Neural crest cell (in vitro differentiated cells): Measurements from ENCODE around the gene POLR1D. TPM values are rescaled to one million over a fixed set of nuclear protein-coding genes. Genes with fewer than 3 reads are reported as not detected.

ENCODE experiments used
- DNase-seq: peaks from one replicate; pipeline ENCODE4 v3.0.0; 2021; ENCODE audit warnings: low read depth, mixed read lengths, low spot score
- H3K27ac Mint-ChIP-seq: one replicate; pipeline ENCODE4 v1.8.0; 2021; ENCODE audit warnings: mild to moderate bottlenecking, mixed read lengths; ENCODE audit not compliant: unreplicated experiment
- H3K27me3 Mint-ChIP-seq: 2 replicates; pipeline ENCODE4 v1.8.0; 2021; ENCODE audit warnings: low read depth, mild to moderate bottlenecking, mixed read lengths
- H3K36me3 Mint-ChIP-seq: 2 replicates; pipeline ENCODE4 v1.8.0; 2021; ENCODE audit warnings: low read depth, mild to moderate bottlenecking, mixed read lengths
- H3K4me1 Mint-ChIP-seq: 2 replicates; pipeline ENCODE4 v1.8.0; 2021; ENCODE audit warnings: mixed read lengths
- H3K4me3 Mint-ChIP-seq: one replicate; pipeline ENCODE4 v1.8.0; 2021; ENCODE audit warnings: mild to moderate bottlenecking, mixed read lengths
- H3K9me3 Mint-ChIP-seq: 2 replicates; pipeline ENCODE4 v1.8.0; 2021; ENCODE audit warnings: mixed read lengths
- CTCF ChIP-seq: fragments of 200-600 bp; sonication (generic); conservative IDR thresholded peaks from 2 replicates; pipeline ENCODE4 v1.5.0; 2021; ENCODE audit warnings: antibody characterized with exemption, mild to moderate bottlenecking
- total RNA-seq: library from RNA; stranded (reverse); gene quantifications from 2 replicates; pipeline ENCODE4 v1.2.1, GENCODE V29; 2021

POLR1D gene
- total RNA-seq, 1 donor from 2014 or later, result 92.6 TPM

GRCh38 chr13:27583645-27584044 lies 38.0 kb upstream of the POLR1D start:
- Mint-ChIP-seq H3K27ac (peak overlapping the region; percentile 31), H3K27me3 (no peaks in the 10 kb centered on the region), H3K9me3 (peaks cover 4% of the 10 kb centered on the region), H3K36me3 (no peaks in the 10 kb centered on the region), H3K4me1 (peaks cover 16% of the 10 kb centered on the region), H3K4me3 (no peak overlapping the region)
- no peak for DNase-seq
- TF ChIP-seq CTCF, result no peak

- H3K4me1 Mint-ChIP-seq, result peaks cover 16% of the 10 kb centered on the region
Observed at GRCh38 chr13:27587095-27587746, 34.5 kb upstream of the POLR1D start.

GRCh38 chr13:27588405-27588804 lies 33.3 kb upstream of the POLR1D start:
- TF ChIP-seq CTCF, result no peak
- Mint-ChIP-seq H3K9me3 (peaks cover 4% of the 10 kb centered on the region), H3K4me1 (peaks cover 16% of the 10 kb centered on the region), H3K27ac (no peak overlapping the region), H3K27me3 (no peaks in the 10 kb centered on the region), H3K36me3 (no peaks in the 10 kb centered on the region), H3K4me3 (no peak overlapping the region)
- no peak for DNase-seq

More at GRCh38 chr13:27587095-27587746, 34.5 kb upstream of the POLR1D start:
- no peak for TF ChIP-seq CTCF
- Mint-ChIP-seq H3K4me3 (no peak overlapping the region), H3K27ac (no peak overlapping the region), H3K36me3 (no peaks in the 10 kb centered on the region), H3K27me3 (no peaks in the 10 kb centered on the region), H3K9me3 (peaks cover 4% of the 10 kb centered on the region)
- no peak for DNase-seq

GRCh38 chr13:27592865-27593264 lies 28.8 kb upstream of the POLR1D start:
- Mint-ChIP-seq H3K36me3 (no peaks in the 10 kb centered on the region), H3K4me1 (no peaks in the 10 kb centered on the region), H3K9me3 (peaks cover 4% of the 10 kb centered on the region), H3K4me3 (no peak overlapping the region), H3K27me3 (no peaks in the 10 kb centered on the region), H3K27ac (no peak overlapping the region)
- TF ChIP-seq CTCF, result no peak
- DNase-seq, result no peak

- peaks cover 2% of the 10 kb centered on the region for H3K9me3 Mint-ChIP-seq
Observed at GRCh38 chr13:27593267-27593666, 28.4 kb upstream of the POLR1D start.

More at GRCh38 chr13:27593267-27593666, 28.4 kb upstream of the POLR1D start:
- no peak for DNase-seq
- H3K27me3 Mint-ChIP-seq, result no peaks in the 10 kb centered on the region
- H3K36me3 Mint-ChIP-seq, result no peaks in the 10 kb centered on the region
- TF ChIP-seq CTCF, result no peak
- no peaks in the 10 kb centered on the region for H3K4me1 Mint-ChIP-seq
- no peak overlapping the region for H3K4me3 Mint-ChIP-seq
- H3K27ac Mint-ChIP-seq, result no peak overlapping the region
